GM18951 (cell line): ENCODE results near the gene FAM114A1.
"Not testable (repeated sequence)": the region's sequence is repeated elsewhere in the genome, so short reads cannot be mapped to it uniquely, and the experiment has no call there.

Experiments
- POLR2A ChIP-seq: IDR thresholded peaks from 4 replicates; pipeline ENCODE4 v1.6.1; 2011; ENCODE audit warnings: mild to moderate bottlenecking; ENCODE audit not compliant: insufficient read length, insufficient read depth; ENCODE audit errors: extremely low read depth
- in situ Hi-C: fragments of 300-500 bp; cut with MboI; formaldehyde crosslinking; loops from one replicate; pipeline ENCODE4 v1.12.0; 2022; ENCODE audit warnings: low sequenced_read_pairs, mixed read lengths, inconsistent platforms; ENCODE audit not compliant: unreplicated experiment

The FAM114A1 gene

GRCh38 chr4:38935391-38936073 lies 67.9 kb downstream of the FAM114A1 start:
- in situ Hi-C loops: no loop called here
- no peak for TF ChIP-seq POLR2A

GRCh38 chr4:38939165-38939564 lies 71.6 kb downstream of the FAM114A1 start:
- TF ChIP-seq POLR2A: no peak
- in situ Hi-C loops: no loop called here

GRCh38 chr4:38940476-38940875 lies 72.9 kb downstream of the FAM114A1 start:
- in situ Hi-C loops: no loop called here
- no peak for TF ChIP-seq POLR2A

- in situ Hi-C loops: not testable (repeated sequence)
These were observed 74.3 kb downstream of the FAM114A1 start for GRCh38 chr4:38941906-38942305.

- TF ChIP-seq POLR2A: no peak
- in situ Hi-C loops: no loop called here
These were observed 75.7 kb downstream of the FAM114A1 start for GRCh38 chr4:38943343-38943742.

- in situ Hi-C loops: no loop called here
- TF ChIP-seq POLR2A: no peak
These were observed 76.8 kb downstream of the FAM114A1 start for GRCh38 chr4:38944440-38944839.

- in situ Hi-C loops: no loop called here
- TF ChIP-seq POLR2A: no peak
These were observed 79.3 kb downstream of the FAM114A1 start for GRCh38 chr4:38946919-38947318.

- no peak for TF ChIP-seq POLR2A
- in situ Hi-C loops: no loop called here
These were observed 80.9 kb downstream of the FAM114A1 start for GRCh38 chr4:38948551-38948950.

GRCh38 chr4:38949411-38950051 lies 81.9 kb downstream of the FAM114A1 start:
- TF ChIP-seq POLR2A: no peak

GRCh38 chr4:38950159-38950558 lies 82.6 kb downstream of the FAM114A1 start:
- in situ Hi-C loops: no loop called here
- no peak for TF ChIP-seq POLR2A

More at GRCh38 chr4:38949411-38950051, 81.9 kb downstream of the FAM114A1 start:
- in situ Hi-C loops: no loop called here

GRCh38 chr4:38950734-38951133 lies 83.1 kb downstream of the FAM114A1 start:
- in situ Hi-C loops: no loop called here

GRCh38 chr4:38951598-38951997 lies 84.0 kb downstream of the FAM114A1 start:
- TF ChIP-seq POLR2A: no peak
- in situ Hi-C loops: no loop called here

More at GRCh38 chr4:38950734-38951133, 83.1 kb downstream of the FAM114A1 start:
- no peak for TF ChIP-seq POLR2A

- in situ Hi-C loops: no loop called here
- no peak for TF ChIP-seq POLR2A
These were observed 84.4 kb downstream of the FAM114A1 start for GRCh38 chr4:38952017-38952416.

GRCh38 chr4:38954727-38955126 lies 87.1 kb downstream of the FAM114A1 start:
- in situ Hi-C loops: no loop called here
- TF ChIP-seq POLR2A: no peak
